GM12801 (cell line): ENCODE data around the gene TSPAN8.

Experiments
- TF ChIP-seq, protein P1 (sequence below): IDR thresholded peaks from one replicate; pipeline ENCODE4 v1.5.1; 2011; ENCODE audit warnings: control low read depth; ENCODE audit not compliant: insufficient read length; ENCODE audit errors: extremely low read depth

Gene TSPAN8

DNA sequence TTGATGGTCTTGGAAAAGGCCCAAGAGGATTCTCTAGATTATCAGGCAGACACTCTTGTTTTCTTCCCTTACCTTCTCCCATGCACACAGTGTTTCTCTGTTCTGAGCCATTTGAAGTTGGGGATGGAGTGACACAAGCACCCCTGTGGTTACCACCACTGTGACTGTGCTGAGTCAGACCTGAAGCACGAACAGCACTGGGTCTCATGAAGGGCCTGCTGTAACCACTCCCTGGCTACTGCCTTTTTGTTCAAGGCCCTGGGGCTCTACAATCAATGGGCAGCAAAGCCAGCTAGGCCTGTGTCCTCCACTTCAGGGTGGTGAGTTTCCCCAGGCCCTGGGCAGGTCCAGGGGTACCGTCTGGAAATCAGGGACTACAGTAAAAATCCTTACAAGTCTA lies 65.5 kb downstream of the TSPAN8 start:
- TF ChIP-seq, protein P1, sequence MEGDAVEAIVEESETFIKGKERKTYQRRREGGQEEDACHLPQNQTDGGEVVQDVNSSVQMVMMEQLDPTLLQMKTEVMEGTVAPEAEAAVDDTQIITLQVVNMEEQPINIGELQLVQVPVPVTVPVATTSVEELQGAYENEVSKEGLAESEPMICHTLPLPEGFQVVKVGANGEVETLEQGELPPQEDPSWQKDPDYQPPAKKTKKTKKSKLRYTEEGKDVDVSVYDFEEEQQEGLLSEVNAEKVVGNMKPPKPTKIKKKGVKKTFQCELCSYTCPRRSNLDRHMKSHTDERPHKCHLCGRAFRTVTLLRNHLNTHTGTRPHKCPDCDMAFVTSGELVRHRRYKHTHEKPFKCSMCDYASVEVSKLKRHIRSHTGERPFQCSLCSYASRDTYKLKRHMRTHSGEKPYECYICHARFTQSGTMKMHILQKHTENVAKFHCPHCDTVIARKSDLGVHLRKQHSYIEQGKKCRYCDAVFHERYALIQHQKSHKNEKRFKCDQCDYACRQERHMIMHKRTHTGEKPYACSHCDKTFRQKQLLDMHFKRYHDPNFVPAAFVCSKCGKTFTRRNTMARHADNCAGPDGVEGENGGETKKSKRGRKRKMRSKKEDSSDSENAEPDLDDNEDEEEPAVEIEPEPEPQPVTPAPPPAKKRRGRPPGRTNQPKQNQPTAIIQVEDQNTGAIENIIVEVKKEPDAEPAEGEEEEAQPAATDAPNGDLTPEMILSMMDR: no peak

GRCh38 chr12:71090971-71091370 lies 66.8 kb downstream of the TSPAN8 start:
- TF ChIP-seq, protein P1: no peak

DNA sequence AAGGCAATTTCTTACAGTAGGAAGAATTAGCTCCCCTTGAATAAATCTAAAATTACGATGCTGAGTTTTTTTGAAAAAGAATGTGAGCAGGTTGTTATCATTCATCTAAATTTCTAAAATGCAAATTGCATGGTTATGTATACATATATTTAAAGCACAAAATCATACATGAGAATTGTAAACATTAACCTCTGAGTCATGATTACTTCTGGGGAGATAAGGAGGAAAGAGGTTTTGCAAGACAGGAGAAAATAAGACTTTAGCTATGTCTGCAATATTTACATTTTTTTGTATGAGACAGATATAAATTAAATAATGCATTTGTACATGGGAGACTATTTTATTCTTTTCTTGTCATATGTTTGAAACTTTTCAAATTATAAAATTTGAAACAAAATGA lies 72.2 kb downstream of the TSPAN8 start:
- TF ChIP-seq, protein P1: no peak

DNA sequence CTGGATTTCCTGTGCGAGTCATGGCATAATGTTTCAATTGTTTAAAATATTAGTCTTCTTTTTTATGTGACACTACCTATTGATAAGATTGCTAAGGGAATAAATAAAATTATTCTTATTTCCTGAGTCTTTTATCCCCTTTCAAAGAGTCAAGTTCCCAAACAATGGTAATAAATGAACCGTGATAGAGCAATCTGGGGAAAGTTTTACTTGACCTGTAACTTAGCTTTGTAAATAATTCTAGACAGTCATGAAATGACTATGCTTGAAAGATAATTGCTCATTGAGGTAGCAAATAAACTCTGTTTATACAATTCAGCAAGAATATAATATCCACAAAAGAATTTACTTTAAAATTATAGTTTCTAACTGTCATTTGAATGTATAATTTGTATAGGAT lies 82.1 kb downstream of the TSPAN8 start:
- TF ChIP-seq, protein P1: no peak
